Kidney capillary endothelial cell (primary cell): ENCODE measurements around the gene PALM.
"Not testable (repeated sequence)": the region's sequence is repeated elsewhere in the genome, so short reads cannot be mapped to it uniquely, and the experiment has no call there.

ENCODE experiments used
- DNase-seq: peaks from one replicate; pipeline ENCODE4 v3.0.0-alpha.2; 2018; ENCODE audit warnings: low spot score

PALM gene, protein sequence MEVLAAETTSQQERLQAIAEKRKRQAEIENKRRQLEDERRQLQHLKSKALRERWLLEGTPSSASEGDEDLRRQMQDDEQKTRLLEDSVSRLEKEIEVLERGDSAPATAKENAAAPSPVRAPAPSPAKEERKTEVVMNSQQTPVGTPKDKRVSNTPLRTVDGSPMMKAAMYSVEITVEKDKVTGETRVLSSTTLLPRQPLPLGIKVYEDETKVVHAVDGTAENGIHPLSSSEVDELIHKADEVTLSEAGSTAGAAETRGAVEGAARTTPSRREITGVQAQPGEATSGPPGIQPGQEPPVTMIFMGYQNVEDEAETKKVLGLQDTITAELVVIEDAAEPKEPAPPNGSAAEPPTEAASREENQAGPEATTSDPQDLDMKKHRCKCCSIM

GRCh38 chr19:708154-709143 lies at the start of gene PALM:
PALM (plus strand) TSS chr19:708935; CDS start chr19:709147, 212 bp downstream.
- no peak for DNase-seq

DNA sequence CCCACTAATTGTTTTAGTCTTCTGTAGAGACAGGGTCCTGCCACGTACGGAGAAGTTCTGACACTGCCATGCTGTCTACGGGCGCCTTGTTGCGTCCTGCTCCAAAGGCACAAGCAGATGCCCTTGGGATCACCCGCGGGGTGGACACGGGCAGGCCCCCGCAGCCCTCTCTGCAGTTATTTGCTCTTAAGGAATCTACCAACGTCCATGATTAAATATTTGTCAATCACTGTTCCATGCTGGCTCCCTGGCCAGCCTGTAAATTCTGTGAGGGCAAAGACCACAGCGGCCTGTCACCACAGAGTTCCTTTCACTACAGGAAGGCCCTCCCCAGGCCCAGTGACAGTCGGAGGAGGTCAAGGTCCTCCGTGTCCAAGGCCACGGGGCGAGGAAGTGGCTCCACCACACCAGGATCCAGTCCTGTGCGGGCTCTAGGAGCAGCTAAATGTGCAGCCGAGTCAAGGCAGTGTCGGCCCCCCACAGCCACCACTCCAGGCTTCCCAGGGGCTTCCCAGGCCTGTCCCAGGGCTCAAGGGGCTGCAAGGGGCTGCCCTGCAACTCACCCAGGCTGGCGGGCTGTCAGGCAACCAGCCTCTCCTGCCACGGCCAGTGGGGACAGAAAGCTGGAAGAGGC lies 47.8 kb upstream of the PALM start:
- DNase-seq, result no peak

GRCh38 chr19:661427-662196 lies 47.1 kb upstream of the PALM start:
- DNase-seq, result no peak

- DNase-seq, result peak; percentile 23
These were observed 46.4 kb upstream of the PALM start for GRCh38 chr19:662207-662961.

DNA sequence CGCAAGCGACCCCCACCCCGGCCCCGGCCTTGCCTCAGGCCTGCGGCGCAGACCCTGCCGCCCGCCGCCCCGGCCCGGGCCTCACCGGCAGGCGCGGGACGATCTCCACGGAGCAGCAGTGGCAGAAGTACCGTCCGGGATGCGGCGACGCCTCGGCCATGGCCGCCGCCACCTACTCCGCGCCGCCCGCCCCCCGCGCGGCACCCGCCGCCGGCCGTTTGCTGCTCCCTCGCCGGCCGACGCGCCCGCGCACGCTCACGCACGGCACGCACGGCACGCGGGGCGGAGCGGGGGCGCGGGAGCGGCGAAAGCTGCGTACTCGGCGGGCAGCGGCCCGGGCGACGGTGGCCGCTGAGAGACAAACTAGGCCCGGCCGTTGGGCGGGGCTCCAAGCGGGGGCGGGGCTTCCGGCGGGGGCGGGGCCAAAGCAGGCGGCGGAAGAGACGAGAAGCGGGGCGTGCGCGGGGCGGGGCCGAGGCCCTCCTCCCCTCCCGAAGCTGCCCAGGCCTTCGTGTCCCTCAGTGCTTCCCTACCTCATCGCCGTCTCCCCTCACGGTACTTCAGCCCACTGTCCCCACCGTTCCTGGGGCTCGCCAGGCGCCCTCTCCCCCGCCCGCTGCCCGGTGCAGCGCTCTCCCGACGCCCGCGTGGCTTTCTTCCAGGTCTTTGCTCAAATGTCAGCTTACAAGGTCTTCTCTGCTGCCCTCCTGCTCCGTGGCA lies 45.6 kb upstream of the PALM start, which contains the start of gene RNF126:
TSS of gene RNF126 (minus strand) at position 253 of the 720 bp plus-strand sequence. CDS start at position 160, 93 bp downstream.
- DNase-seq, result peak; percentile 88

DNA sequence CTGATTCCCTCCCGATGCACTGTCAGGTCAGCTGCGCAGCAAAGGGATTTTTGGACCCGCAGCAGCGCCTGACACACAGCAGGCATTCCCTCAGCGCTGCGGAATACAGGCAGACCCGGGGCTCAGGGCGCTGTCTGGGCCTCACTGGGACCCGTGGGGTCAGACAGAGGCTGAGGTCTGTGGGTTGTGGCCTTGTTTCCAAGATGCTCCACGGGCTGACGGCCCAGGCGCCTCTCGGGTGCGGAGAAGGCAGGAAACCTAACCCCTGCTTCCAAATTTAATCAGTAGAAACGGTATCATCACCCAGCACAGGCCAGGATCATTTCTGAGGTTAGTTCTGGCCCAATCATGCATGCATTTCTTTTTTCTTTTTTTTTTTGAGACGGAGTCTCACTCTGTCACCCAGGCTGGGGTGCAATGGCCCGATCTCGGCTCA lies 45.0 kb upstream of the PALM start:
- DNase-seq, result no peak

DNA sequence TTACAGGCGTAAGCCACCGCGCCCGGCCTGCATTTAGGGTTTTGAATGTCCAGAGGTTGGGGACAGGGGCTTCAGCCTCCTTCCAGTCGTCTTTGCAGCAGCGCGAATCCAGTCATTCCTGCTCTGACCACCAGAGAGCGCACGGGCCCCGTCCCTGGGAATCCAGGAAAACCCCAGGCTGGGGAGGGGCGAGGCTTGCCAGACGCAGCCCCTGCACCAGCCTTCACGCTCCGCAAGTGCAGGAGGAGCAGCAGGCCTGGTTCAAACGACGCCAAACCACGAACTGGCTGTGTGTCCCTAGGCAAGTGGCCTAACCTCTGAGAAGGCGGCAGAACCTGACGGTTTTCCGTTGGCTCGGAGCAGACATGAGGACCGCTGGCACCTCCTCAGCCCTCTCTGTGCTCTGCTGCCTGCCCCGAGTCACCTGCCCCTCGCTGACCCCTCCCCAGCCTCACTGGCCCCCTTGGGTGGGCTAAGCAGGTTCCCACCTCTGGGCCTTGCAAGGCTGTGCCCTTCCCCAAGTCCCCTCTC lies 43.8 kb upstream of the PALM start:
- peak; percentile 73 for DNase-seq

GRCh38 chr19:666985-667573 lies 41.7 kb upstream of the PALM start:
- not testable (repeated sequence) for DNase-seq

- DNase-seq, result not testable (repeated sequence)
These were observed 39.9 kb upstream of the PALM start for GRCh38 chr19:668675-669434.

- no peak for DNase-seq
These were observed 38.1 kb upstream of the PALM start for GRCh38 chr19:670609-671075.

DNA sequence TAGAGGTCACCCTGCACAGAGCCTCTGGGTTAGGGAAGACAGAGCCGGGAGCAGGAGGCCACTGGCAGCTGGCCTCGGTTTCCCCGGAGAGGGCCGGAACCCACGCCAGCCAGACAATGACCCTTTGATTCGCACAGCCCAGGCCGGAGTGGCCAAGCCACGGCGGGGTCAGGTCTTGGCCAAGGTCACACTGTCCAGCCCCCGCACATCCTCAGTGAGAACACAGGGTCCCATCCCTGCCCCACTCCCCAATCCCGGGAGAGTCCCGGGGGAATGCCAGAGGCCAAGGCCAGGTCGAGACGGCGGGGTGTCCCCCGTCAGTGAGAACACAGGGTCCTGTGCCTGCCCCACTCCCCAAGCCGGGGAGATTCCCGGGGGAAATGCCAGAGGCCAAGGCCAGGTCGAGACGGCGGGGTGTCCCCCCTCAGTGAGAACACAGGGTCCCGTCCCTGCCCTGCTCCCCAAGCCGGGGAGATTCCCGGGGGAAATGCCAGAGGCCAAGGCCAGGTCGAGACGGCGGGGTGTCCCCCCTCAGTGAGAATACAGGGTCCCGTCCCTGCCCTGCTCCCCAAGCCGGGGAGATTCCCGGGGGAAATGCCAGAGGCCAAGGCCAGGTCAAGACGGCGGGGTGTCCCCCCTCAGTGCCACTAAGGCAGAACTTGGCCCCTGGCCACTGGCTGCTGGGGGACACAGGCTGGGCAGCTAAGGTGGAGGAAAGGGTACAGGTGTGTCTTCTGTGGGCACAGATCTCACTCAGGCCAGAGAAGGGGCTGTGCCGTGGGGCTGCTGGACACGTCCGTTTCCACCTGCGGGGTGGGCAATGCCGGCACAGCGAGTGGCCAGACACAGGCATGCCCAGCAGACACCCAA lies 34.2 kb upstream of the PALM start:
- DNase-seq, result no peak

DNA sequence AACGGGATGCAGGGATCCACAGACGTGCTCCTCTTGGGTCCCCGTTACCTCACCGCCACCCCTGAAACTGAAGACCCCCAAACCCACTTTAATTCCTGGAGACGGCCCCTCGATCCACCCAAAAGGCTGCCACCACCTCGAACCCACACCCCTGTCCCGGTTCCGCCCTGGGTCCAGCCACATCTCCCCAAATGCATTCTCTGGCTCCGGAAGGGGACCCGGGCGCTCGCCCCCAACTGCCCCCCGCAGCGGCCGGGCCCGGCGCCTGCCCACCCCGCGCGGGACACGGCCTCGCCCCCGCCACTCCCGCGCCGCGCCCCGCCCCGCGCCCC lies 32.8 kb upstream of the PALM start:
- no peak for DNase-seq

- no peak for DNase-seq
These were observed 32.2 kb upstream of the PALM start, which contains the start of gene FSTL3 for GRCh38 chr19:676339-677105. FSTL3 (plus strand) TSS chr19:676392; CDS start chr19:676424, 32 bp downstream.

DNA sequence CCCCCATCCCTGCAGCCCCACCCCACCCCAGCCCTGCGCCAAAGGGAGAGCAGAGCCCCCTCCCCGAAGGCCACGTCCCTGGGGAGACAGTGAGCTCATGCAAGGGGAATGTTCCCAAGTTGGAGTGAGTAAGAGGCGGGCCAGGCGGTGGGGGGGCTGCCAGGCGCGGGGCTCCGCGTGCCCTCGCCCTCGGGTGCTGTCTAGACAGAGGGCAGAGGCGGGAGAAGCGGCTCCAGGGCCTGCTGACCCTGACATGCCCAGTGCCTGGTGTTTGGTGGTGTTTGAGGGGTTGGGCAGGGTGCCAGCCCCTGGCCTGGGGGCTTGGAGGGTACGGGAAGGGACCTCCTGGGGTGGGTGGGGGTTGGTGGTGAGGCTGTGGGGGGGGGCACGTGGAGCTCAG lies 31.5 kb upstream of the PALM start:
- DNase-seq, result peak; percentile 66

- DNase-seq, result no peak
These were observed 30.9 kb upstream of the PALM start for GRCh38 chr19:677601-678436.
